Stimulated activated CD8-positive, alpha-beta memory T cell treated with anti-CD3 and anti-CD28 coated beads, Interleukin-7, amount 100 ng/mL, for 24 hours (primary cell): ENCODE measurements around the gene ANKDD1A.

Source experiments
- DNase-seq: peaks from one replicate; pipeline ENCODE4 v3.0.0-alpha.2; 2020; ENCODE audit warnings: low read depth

ANKDD1A gene

DNA sequence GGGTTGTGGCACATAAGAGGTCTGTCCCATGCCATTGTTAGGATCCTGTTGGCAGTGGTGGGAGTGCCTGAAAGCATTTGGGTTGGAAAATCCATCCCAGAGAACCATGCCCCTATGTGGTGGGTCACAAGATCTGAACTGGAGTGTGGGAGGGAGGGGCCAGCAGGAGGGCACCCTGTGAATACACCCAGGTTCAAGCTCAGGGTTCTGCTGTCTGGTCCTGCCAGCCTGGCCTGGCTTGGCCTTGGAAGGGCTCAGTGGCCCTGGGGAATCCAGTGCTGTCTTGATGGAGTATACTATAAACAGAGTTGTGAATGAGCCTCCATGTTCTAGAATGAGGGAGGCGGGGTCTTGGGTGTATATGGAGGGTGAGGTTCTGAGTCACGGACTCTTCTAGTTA is 11.8 kb downstream of the ANKDD1A start:
- no peak for DNase-seq

DNA sequence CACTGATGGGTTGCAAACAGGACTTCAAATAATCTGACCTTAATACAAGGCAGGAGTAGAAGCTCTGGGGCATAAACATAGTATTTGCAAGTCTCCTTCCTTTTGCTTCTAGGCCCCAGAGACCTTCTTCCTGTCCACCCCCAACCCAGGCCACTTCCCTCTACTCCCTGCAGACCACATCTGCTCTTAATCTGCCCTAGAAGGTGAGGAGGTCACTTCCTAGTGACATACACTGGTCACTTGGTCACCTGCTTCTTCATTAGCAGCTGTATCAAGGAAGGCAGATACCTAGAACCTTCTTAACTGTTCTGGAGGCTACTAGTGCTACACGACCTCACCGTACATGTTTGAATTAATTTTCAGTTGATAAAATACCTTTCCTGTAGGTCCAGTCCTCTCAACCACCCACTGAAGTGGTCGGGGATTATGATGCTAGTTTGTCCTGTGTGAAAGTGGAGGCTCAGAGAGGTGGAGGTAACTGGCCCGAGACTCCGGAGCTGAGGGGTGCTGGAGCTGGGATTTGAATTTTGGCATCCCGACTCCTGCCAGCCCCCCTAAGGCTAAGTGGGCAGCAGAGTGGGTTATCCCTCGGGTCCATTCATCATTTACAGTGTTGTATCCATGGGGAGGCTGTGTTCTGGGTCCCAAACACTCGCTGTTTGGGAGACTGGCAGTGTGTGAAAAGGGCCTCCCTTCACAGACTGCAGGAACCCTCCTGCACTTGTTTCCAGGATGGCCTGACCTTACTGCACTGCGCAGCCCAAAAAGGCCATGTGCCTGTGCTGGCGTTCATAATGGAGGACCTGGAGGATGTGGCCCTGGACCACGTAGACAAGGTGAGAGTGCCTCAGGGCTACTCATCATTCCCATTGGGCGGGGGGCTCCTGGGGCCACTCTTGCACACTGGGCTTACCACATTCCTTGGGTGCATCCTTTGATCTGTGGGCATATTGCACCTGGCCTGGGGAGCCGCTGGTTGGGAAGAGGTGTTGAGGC is 13.9 kb downstream of the ANKDD1A start:
- no peak for DNase-seq

DNA sequence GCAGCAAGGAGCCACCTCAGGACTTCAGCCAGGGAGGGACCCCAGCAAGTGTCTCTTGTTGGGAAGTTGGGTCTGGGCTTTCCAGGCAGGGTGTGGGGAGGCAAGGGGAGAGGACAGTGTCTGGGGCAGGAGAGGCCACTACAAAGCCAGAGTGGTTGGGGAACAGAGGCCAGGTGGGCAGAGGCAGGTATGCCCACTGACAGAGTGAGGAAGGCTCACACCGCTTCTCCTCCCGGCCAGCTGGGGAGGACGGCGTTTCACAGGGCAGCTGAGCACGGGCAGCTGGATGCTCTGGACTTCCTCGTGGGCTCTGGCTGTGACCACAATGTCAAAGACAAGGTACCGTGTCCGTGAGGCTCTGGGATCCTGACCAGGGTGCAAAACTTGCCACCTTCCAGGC is 15.0 kb downstream of the ANKDD1A start:
- DNase-seq = no peak

DNA sequence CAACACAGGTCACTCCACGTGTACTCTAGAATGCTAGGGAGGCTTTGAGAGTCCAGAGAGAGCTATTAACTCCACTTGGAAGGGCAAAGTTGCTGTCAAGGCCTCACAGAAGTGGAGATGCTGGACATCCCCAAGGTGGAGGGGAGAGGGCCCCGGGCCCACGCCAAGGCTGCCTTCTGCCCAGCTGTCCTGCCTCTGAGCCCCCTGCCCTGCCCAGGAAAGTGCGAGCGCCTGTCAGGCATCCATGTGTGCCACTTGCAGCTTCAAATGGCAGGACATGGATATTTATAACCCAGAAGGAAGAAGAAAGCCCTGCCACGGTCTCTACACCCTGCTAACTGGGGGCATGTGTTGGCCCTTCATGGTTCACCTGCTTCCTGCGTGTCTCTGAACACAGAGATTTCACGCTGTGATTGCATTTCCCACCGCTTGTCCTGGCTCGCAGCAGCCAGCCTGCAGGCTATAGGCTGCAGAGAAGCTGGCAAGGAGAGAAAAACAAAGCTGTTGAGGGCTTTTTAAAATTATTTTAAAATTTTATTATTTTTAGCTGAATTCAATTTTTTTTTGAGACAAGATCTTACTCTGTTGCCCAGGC is 17.0 kb downstream of the ANKDD1A start:
- no peak for DNase-seq

DNA sequence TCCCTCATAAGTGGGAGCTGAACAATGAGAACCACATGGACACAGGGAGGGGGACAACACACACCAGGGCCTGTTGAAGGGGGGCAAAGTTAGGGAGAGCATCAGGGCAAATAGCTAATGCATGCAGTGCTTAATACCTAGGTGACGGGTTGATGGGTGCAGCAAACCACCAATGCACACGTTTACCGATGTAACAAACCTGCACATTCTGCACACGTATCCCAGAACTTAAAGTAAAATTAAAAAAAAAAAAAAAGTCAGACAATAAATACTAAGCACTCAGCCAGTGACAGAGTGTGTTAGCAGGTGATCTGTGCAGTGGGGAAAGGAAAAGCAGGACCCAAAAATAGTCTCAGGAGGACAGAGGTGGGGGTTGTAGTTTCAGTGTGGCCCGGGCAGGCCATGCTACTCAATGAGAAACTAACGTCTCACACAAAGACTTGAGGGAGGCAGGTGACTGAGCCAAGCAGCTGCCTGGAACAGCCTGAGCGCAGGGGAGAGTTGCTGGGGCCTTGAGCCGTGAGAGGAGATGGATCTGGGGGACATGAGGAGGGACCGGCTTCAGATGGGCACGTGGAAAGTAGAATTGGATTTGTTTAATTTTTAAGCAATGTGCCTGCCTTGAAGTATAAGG is 18.4 kb downstream of the ANKDD1A start:
- no peak for DNase-seq

DNA sequence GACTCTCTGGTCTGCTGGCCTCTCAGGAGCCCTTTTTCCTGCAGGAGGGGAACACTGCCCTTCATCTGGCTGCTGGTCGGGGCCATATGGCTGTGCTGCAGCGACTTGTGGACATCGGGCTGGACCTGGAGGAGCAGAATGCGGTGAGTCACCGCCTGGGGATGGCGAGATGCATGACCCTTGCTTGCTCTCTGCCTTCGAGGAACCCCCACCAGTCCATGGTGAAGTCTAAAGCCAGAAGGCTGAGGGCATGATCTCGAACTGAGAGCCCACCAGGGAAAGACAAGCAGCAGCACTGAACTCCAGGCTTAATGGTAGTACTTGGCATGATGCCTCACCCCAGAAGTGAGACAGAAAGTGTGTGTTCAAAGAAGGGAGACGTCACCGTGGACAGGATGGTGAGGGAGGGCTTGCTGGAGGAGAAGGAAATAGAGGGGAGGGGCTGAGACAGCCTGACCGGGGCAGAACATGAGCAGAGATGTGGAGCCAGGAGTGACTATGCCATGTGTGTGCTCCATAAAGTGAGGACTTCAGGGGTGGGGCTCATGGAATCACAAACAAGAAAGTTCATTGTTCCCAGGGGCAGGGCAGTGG is 19.2 kb downstream of the ANKDD1A start:
- no peak for DNase-seq

DNA sequence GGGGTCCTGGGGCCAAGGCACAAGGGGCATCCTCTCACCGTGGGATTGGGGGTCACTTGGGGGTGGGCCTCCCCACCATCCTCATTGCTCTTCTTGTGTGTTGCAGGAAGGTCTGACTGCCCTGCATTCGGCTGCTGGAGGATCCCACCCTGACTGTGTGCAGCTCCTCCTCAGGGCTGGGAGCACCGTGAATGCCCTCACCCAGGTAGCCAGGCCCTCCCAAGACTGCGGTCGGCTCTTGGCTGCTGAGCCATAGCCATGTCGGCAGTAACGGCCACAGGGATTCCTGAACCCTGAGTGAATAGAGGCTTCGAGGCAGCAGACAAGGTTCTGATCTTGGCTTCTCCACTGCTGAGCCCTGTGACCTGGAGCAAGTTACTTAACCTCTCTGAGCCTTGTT is 19.7 kb downstream of the ANKDD1A start:
- no peak for DNase-seq

DNA sequence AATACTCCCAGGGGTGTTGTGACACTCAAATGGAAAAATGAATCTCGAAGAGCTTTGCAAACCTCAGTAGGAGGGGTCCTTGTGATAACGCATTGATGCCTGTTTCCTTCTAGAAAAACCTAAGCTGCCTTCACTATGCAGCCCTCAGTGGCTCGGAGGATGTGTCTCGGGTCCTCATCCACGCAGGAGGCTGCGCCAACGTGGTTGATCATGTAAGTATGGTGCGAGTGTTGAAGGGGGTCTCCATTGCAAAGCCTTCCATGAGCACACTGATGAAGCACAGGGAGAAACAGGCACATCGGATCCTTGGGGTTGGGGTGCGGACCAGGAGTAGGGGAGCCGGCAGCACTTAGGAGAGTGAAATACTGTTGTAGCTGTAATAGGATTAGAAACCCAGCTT is 22.3 kb downstream of the ANKDD1A start:
- DNase-seq = no peak

DNA sequence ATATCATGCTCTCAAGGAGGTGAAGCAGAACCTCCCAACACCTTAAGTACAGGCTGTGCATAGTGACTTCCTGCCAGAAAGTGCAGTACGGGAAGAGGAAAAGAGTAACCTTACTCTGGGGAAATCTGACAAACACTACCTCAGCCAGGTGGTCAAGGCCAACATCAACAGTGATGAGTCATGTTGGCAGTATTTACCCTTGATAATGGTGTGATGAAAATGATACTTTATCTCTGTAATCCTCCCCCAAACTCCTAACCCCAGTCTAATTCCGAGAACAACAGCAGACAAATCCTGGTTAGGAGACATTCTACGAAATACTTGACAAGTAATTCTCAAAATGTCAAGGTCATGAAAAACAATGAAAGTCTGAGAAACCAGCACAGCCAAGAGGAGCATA is 26.5 kb downstream of the ANKDD1A start:
- no peak for DNase-seq

DNA sequence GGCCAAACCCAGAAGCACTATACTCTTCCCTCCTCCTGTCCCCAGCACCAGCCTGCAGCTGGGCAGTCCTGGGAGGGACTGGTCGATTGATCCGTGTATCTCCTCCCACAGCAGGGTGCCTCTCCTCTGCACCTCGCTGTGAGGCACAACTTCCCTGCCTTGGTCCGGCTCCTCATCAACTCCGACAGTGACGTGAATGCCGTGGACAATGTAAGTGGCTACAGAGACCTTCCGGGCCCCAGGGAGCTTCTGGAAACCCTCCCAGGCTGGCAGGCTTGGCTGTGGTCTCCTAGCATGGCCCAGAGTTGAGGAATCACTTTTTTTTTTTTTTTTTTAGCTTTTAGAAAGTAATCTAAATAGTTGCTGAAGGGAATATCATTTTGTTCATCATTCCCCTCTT is 30.7 kb downstream of the ANKDD1A start:
- no peak for DNase-seq

DNA sequence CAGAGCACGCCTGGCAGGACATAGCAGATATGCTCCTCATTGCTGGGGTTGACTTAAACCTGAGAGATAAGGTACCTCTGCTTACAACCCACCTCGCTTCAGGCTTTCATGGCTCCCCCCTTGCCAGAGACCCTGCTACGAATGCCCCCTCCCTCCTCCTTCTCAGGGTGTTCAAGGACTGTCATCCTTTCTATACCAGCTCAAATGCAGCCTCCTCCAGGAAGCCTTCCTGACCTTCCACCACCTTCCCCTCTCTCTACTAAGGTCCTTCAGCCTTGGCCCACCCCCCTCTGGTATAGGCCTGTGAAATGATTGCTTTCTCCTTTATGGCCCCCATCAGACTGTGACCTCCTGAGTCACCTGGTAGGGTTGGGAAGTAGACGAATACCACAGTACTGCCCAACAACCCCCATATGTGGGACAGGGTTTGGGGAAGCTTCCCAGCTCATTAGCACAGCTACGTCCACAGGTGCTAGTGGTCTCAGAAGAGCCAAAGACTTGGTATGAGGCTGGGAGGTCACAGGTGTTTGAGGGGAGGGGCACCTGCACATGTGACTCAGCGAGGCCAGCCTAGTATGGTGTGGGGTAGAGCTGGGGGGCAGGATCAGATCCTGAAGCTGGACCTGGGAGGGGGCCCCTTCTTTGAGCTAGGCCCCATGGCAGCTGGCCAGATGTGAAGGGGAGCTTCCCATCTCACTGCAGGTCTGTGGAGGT is 32.0 kb downstream of the ANKDD1A start:
- no peak for DNase-seq

DNA sequence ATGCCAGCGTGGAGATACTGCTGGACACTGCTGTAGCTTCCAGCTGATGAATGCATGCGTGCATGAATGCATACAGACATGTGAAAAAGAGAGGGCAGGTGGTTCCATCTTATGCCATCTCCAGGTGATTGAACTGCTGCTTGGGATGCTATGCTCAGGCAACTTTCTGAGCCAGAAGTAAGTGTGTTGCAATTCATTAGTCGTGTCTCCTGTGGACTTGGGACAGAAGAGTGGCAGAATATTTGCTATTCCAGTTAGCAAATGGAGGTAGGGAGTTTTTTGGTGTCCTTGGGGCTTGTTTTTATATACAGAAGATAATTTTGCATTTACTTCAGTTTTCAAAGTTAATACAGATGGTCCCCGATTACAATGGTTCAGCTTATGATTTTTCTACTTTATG is 33.3 kb downstream of the ANKDD1A start:
- no peak for DNase-seq

DNA sequence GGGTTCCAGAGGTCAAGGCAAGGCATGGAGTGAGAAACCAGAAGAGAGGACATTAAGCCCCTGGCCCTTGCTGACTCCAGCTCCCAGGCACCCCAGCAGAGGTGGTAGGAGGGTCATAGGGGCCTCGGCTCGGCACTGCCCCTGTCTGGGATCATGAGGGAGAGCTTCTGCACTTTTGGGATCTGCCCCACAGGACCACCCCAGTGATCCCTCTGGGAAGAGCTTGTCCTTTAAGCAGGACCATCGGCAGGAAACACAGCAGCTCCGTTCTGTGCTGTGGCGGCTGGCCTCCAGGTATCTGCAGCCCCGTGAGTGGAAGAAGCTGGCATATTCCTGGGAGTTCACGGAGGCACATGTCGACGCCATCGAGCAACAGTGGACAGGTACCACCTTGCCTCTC is 35.5 kb downstream of the ANKDD1A start:
- DNase-seq = no peak

DNA sequence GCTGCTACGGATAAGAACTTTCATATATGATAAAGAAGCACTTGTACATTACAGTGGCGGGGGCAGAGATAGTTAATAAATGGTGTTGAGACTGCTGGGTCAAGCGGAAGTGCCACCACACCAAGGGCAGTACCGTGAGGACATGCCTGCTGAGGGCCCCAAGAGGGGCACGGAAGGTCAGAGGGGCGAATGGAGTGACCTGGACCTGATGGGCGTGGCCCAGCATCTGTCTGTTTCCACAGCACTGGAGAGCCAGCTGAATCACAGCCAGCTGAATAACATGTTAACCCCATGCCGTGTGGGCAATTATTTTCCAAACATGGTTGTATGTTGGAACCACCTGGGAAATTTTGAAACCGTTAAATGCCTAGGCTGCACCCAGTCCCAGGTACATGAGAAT is 37.2 kb downstream of the ANKDD1A start:
- DNase-seq = no peak

DNA sequence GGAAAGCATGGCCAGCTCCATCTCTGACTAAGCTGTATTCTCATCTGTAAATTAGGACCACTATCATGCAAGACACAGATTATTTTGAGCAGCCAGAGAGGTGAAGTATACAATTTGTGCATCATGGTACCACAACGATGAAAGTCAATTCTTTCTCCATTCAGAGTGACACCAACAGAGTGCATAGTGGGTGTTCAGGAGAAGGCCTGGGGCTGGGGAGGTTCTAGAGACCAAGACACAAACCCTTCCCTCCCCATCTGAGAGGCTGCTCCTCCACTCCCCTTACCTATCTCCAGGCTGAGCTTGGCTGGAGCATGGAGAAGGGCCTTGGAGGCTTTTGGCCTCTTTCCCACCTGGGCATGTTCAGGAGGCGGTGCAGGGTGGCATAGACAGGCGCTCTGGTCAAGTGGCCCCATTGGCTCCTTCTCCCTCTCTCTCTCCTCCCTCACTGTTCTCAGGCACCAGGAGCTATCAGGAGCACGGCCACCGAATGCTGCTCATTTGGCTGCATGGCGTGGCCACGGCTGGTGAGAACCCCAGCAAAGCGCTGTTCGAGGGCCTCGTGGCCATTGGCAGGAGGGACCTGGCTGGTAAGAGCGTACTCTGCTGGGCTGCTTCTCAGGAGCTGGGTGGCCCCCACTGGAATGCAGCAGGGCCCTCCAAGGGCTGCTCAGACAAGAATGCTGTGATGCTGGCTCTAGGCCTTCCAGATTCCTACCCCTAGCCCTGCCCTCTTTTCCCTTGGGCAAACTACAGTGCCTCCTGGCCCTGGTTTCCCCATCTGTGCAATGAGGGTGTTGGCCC is 37.9 kb downstream of the ANKDD1A start:
- no peak for DNase-seq

DNA sequence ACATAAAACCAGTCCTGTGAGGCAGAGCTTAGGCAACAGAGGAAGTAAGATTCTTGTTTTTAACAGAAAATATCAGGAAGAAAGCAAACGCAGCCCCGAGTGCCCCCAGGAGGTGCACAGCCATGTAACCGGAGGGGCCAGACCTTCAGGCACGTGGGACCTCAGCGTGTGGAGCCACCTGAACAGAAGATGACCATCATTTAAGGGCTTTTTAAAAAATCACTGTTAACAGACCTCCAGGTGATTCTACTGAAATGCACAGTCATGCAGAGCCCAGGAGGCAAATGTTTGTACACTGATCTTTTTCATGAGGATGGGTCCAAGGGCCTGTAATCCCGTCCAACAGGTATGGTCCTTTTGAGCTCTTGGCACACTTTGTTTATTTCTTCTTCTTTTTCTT is 39.2 kb downstream of the ANKDD1A start:
- no peak for DNase-seq

DNA sequence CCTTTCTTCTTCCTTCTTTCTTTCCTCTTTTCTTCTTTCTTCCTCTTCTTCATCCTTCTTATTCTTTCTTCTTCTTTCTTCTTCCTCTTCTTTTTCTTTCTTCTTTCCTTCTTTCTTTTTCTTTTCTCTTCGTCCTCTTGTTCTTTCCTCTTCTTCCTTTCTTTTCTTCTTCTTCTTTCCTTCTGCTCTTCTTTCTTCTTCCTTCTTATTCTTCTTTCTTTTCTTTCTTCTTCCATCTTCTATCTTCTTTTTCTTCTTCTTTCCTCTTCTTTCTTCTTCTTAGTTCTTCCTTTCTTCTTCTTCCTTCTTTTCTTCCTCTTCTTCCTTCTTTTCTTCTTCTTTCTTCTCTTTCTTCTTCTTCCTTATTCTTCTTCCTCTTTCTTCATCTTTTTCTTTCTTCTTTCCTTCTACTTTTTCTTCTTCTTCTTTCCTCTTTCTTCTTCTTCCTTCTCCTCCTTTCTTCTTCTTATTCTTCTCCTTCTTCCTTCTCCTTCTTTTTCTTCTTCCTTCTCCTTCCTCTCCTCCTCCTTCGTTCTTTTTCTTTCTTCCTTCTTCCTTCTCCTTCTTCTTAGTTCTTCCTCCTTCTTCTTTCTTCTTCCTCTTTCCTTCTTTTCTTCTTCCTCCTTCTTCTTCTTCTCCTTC is 40.2 kb downstream of the ANKDD1A start:
- no peak for DNase-seq

DNA sequence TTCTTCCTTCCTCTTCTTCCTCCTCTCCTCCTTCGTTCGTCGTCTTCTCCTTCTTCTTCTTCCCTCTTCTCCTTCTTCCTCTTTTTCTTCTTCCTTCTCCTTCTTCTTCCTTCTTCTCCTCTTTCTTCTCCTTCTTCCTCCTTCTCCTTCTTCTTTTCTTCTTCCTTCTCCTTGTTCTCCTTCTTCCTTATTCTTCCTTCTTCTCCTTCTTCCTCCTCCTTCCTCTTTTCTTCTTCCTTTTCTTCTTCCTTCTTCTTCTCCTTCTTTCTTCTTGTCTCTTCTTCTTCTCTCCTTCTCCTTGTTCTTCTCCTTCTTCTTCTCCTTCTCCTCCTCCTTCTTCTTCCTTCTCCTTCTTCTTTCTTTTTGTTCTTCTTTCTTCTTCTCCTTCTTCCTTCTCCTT is 42.7 kb downstream of the ANKDD1A start:
- DNase-seq = no peak

DNA sequence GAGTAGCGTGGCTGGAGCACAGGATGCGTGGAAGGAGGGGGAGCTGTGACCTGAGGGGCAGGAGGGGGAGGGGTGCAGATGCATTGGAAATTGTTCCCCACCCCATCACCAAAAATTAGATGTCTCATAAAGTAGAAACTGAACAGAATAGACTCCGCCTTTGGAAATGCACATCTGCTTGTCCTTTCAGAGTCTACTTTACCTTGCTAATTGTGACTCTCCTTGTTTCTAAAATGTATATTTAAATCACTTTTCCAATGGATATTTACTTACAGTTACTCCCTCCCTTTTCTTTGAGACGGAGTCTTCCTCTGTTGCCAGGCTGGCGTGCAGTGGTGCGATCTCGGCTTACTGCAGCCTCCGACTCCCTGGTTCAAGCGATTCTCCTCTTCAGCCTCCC is 47.4 kb downstream of the ANKDD1A start:
- no peak for DNase-seq

DNA sequence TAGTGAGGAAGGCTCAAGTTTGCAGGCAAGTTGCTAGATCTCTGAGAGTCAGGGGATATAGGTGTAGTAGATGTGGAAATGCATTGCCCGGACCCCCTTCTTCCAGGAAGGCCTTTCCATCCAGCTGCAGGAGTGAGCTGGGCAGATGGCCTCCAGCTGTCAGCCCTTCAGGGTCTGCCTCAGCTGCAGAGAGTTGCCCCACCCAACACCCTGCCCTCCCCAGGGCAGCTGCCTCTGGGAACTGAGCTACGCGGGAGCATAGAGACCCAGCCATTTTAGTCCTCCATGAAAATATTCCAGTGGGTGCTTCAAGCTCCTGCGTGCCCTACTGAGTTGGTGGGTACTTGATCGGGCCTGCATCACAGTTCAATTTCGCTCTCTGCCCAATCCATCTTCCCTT is 48.5 kb downstream of the ANKDD1A start:
- no peak for DNase-seq

DNA sequence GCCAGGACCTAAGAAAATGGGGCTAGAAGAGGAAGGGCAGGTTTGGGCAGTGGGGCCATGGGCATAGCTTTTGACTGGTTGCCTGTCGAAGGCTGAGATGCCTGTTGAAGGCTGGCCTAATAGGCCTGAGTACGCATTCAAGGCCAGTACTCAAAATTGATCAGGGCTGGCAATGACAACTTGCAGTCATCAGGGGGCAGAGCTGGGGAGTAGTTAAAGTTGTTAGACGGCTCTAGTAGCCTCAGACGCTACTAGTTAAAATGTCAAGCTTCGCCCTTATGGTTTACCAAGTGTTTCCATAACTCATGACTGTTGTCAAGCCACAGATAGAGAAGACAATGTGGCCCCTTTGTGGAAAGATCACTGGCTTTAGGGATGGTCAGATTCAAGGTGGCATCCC is 49.3 kb downstream of the ANKDD1A start:
- no peak for DNase-seq
